Stimulated activated CD4-positive, alpha-beta T cell treated with anti-CD3 and anti-CD28 coated beads, TNF-alpha, amount 100 ng/mL, for 48 hours (primary cell): ENCODE data around the gene ST3GAL5.
"Not testable (repeated sequence)": the region's sequence is repeated elsewhere in the genome, so short reads cannot be mapped to it uniquely, and the experiment has no call there.

Experiments
- DNase-seq, 3 donors: peaks; one replicate each; pipeline ENCODE4 v3.0.0-alpha.2; 2020; ENCODE audit warnings: low read depth in 3 of 3

Gene ST3GAL5

DNA sequence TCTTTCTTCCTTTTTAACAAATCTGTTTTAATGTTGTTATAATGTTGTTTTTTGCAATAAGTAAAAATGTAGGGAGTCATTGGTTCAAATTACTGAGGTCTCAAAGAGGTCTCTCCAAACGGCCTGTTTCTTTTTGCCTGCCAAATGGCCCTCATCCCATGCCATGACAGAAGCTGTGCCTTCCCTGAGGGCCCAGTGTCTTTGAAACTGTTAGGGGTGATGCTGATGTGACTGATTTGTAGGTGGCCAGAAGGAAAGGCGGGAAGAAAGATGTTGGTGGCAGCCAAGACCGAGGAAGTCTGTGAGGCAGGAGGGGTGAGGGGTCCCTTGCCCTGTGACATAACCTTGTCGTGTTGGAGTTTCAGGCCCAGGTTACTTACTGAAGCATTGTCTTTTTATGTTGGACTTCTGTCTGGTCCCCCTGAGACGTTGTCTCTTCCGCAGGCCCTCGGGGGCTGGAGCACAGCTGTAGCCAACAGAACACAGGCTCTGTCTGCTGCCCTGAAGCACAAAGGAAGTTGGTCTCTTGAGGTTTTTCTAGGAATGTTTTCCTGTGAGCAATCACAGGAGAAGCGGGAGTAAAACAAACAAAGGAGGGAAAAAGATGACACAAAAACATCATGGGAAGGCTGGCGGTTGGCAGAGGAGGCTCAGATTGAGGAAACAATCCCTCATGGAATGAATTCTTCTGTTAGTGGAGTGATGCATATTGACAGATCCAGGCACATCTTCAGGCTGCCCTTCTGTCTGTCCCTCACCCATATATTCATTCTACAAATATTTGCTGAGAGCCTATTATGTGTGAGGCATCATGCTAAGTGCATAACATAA, 4.9 kb upstream of the ST3GAL5 start:
- no peak for DNase-seq

DNA sequence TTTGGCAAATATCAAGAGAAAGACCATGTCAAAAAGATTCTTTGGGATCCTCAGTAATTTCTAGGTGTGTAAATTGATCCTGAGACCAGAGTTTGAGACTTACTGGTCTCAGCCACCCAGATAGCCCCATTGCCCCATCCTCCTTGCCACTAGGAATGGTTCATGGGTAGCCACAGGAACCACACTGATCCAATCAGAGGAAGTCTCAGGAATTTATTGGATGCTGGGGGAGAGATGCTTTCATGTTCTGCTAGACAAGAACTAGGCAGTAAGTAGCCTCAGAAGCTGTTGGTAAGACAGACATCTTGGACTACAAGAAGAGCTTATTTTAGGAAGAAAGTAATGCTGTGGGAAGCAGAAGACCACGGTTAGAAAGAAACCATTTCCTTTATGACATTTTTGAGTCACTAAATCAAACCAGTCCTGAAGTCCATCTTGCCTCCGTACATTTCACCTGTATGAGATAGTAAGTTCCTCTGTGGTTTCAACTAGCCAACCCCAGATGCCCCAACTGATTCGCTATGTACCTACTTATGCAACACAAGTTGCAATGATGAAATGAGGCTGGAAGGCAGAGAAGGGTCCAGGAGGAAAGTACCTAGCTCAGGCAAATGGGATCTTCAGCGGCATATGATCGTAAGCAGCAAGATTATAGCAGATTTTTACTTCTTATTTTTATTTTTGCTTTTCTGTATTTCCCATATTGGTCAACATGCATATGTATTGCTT, 3.6 kb upstream of the ST3GAL5 start:
- DNase-seq: no peak

DNA sequence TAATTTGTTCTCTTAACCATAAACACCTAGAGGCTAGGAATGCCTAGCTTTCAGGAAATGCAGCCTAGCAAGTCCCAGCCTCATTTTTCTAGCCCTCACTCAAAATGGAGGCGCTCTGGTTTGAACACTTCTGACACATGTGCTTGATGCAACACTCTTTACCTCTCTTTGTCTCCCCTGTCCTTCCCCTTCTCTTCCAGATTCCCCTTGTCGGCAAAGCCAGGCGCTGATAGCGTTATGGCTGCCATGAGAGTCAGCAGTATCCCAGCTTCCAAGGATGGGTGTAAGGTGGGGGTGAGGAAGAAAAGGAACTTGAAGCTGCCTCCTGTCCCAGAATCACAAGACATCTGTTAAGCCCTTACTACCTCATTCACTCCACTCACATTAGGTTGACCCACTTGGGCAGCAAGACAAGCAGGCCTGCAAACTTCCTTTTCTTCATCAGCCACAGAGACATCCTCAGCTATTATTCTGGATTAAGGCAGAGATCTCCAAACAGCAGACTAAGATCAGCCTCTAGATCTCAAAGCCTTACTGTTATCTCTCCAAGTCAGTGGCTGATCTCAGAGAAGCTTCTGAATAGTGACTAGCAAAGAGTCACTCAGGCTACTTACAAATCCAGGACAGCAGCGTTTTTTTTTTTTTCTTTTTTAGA, 1.9 kb upstream of the ST3GAL5 start:
- no peak for DNase-seq

- DNase-seq: no peak
Observed at GRCh38 chr2:85889627-85890281, 964 bp upstream of the ST3GAL5 start.

- peak in 1 of 3 donors; percentile 24 for DNase-seq
Observed at GRCh38 chr2:85888020-85888683, 638 bp downstream of the ST3GAL5 start.

GRCh38 chr2:85887566-85888019, 1.2 kb downstream of the ST3GAL5 start:
- DNase-seq: peak in 1 of 3 donors; percentile 38

- DNase-seq: peak; percentile 32 to 59 (median 56)
Observed at GRCh38 chr2:85886590-85886989, 2.2 kb downstream of the ST3GAL5 start.

DNA sequence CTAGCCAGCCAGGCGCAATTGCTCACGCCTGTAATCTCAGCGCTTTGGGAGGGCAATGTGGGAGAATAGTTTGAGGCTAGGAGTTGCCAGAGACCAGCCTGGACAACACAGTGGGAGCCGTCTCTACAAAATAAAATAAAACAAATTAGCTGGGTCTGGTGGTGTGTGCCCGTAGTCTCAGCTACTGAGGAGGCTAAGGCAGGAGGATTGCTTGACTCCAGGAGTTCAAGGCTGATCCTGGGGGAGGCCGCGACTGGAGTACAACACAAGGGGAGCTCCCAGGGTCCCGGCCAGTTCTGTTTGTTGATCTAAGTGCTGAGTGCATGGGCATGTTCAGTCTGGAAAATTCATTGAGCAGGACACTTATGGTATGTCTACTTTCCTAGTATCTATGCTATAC, 2.6 kb downstream of the ST3GAL5 start:
- DNase-seq: no peak

DNA sequence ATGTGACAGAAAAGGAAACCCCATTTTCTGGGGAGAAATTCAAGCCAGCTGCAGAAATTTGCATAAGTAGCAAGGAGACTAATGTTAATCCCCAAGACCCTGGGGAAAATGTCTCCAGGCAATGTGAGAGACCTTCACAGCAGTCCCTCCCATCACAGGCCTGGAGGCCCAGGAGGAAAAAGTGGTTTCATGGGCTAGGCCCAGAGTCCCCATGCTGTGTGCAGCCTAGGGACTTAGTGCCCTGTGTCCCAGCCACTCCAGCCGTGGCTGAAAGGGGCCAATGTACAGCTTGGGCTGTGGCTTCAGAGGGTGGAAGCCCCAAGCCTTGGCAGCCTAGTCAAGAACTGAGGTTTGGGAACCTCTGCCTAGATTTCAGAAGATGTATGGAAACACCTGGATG, 7.0 kb downstream of the ST3GAL5 start:
- DNase-seq: not testable (repeated sequence)

DNA sequence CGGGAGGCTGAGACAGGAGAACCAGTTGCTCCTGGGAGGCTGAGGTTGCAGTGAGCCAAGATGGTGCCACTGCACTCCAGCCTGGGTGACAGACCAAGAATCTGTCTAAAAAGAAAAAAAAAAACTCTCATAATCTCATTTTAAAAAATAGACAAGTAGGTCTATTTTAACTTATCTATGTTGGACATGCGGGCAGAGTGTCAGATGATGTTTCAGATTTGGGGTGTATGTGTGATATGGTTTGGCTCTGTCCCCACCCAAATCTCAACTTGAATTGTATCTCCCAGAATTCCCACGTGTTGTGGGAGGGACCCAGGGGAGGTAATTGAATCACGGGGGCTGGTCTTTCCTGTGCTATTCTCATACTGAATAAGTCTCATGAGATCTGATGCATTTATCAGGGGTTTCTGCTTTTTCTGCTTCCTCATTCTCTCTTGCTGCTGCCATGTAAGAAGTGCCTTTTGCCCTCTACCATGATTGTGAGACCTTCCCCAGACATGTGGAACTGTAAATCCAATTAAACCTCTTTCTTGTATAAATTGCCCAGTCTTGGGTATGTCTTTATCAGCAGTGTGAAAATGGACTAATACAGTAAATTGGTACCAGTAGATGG, 8.0 kb downstream of the ST3GAL5 start:
- not testable (repeated sequence) for DNase-seq

- no peak for DNase-seq
Observed at GRCh38 chr2:85878719-85879370, 9.9 kb downstream of the ST3GAL5 start.

DNA sequence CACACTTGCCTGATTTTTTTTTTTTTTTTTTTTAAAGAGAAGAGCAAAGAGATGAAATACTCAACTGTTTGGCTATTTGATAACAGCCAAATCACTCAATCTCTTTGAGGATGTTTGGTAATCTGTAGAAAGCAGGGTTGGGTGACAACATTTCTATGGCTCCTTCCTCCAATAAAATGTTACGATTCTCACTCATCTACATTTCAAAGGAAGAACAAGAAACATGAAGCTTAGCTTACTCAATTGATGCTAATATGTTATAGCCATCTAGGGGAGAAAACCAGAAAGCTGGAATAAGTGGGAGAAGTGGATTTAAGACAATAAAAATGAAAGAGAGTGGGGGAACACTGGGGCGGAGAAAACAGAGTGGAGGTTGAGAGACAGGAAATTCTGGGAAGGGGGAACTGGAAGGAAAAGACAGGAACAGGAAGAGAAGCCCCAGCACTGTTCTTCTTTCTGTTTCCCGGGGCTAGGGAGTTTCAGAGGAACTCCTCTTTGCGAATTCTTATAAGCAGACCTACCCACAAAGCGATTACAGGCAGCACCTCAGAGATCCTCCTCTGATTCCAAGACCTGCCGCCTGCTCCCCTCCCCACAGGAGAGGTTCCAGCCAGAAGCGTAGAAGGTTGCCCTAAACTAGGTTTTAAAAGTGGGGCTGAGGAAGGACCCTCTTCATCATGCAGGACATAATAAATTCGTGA, 13.3 kb downstream of the ST3GAL5 start:
- no peak for DNase-seq

DNA sequence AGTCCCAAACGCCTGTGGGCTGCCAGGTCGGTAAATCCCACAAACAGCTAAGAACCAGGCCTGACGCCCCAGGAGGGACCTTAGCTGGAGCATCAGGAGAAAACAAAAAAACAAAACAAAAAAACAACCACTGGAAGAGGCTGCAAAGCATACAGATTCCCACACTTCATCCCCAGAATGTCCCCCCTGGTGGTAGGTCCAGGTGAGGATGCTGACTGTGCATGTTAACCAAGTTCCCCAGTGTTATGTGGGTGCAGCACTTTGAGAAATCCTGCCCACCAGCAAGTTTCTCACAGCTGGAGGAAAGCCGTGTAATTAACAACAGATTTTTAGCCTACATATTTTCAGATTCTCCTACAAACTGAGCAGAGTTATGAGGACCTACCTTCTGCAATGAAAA, 15.1 kb downstream of the ST3GAL5 start:
- DNase-seq: no peak

GRCh38 chr2:85872536-85873161, 16.1 kb downstream of the ST3GAL5 start:
- no peak for DNase-seq

DNA sequence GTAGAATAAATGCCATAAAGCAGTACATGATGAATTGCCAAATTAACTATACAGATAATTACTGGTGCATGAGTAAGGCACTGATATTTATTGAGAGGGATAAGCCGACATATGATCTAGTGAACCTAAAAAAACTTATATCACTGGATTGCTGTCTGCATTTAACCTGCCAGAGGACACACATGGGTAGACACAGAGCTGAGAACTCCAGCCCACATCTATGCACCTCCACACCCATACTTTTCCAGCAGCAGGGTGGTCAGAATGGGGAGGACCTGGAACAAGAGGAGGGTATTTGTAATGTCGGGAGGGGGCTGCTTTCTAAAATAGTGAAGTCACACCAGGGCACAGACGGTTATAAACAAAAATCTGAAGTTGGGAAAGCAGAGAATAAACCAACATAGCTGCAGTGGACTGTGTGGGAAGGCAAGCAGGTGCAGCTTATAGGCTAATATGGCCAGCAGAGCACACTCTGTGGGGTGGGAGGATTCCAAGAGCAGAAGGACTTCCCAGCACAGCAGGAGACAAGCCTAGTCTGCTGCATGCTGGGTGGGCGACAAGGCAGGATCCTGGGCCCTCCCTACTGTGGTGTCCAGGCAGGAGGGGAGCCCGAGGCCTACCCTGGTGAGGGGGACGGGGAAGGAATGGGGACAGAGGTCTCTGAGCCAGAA, 17.2 kb downstream of the ST3GAL5 start:
- DNase-seq: no peak

DNA sequence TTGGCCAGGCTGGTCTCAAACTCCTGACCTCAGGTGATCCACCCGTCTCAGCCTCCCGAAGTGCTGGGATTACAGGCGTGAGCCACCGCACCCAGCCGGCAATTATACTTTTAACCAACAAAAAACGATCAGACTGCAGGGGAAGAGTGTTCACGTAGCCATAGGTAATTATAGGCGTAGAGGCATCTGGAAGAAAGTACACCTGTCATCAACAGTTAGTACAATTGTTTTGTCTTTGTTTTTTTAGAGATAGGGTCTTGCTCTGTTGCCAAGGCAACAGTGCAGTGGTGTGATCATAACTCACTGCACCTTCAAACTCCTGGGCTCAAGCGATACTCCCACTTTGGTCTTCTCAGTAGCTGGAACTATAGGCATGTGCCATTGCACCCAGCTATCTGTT, 20.0 kb downstream of the ST3GAL5 start:
- DNase-seq: no peak

DNA sequence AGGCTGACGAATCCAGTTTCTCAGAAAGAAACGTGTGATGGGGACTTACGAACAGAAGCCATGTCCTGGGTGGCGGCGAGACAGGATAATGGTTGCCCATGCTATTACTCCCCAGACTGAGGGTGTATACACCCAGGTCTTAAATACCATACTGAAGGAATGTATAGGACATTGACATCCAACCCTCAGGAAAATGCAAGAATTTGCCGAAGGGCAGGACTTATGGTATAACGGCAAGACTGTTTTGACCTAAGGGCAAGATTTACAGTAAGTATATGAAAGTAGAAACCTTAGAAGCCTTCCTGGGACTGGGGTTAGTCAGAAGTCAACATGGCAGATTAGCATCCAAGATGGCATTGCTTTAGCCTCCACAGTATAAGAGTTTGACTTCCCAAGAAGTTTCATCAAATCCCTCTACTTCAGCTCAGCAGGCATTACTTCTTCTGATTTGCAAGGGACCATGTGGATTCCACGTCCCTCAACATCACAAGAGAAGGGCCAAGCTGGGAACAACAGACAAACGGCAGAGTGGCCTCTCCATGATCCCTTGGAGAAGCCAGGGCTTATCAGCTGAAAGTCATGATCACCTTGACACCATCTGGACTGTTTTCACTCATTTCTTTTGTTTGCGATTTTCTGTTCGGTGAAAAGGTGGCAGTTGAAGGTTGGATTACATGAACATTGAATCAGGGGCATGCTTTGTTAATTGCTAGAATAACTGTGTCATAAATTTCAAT, 21.1 kb downstream of the ST3GAL5 start:
- DNase-seq: no peak

DNA sequence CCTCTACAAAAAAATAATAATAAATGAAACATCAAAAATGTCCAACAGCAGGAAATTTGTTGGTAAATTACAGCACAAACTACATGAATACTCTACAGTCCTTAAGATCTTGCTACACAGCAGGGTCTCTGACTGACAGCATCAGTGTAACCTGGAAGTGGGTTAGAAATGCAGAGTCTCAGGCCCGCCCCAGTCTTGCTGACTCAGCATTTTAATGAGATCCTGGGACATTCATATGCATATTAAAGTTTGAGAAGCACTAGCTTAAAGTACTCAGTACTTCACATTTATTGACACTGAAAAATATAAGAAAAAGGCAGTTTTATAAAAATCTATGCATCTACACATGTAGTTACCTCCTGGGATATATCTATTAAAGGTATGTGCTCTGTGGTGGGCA, 21.7 kb downstream of the ST3GAL5 start:
- DNase-seq: no peak
